Fibroblast of the aortic adventitia (primary cell): ENCODE measurements around the gene RGP1. TPM values are rescaled to one million over a fixed set of nuclear protein-coding genes. Genes with fewer than 3 reads are reported as not detected.

Source experiments
- DNase-seq: peaks from one replicate; pipeline ENCODE4 v3.0.0-alpha.2; 2010; ENCODE audit warnings: low read depth
- H3K4me3 ChIP-seq: 2 replicates; pipeline ENCODE4 v1.5.1; 2011; ENCODE audit warnings: low read depth, mild to moderate bottlenecking, control low read depth, low read length, moderate library complexity
- CTCF ChIP-seq: IDR thresholded peaks from 2 replicates; pipeline ENCODE4 v1.5.1; 2011; ENCODE audit warnings: mild to moderate bottlenecking, low read length, control low read depth, inconsistent platforms; ENCODE audit not compliant: insufficient read depth
- total RNA-seq: library from RNA; depleted of rRNA; stranded (reverse); fragments of >200 nt; gene quantifications from 2 replicates; pipeline ENCODE4 v1.2.3, GENCODE V29; 2012; ENCODE audit warnings: low replicate concordance

Gene RGP1, protein sequence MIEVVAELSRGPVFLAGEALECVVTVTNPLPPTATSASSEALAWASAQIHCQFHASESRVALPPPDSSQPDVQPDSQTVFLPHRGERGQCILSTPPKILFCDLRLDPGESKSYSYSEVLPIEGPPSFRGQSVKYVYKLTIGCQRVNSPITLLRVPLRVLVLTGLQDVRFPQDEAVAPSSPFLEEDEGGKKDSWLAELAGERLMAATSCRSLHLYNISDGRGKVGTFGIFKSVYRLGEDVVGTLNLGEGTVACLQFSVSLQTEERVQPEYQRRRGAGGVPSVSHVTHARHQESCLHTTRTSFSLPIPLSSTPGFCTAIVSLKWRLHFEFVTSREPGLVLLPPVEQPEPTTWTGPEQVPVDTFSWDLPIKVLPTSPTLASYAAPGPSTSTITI
- total RNA-seq = 7.8 and 16.0 TPM in 2 replicates

- DNase-seq = peak; percentile 50
- TF ChIP-seq CTCF = no peak
Measured at GRCh38 chr9:35748858-35749514, at the start of gene RGP1, which contains the start of gene GBA2. Gene RGP1, plus strand, starts transcription at chr9:35749287. Its CDS starts 469 bp downstream, at chr9:35749756. Gene GBA2, minus strand, starts transcription at chr9:35749228. Its CDS starts 524 bp downstream, at chr9:35748704.

DNA sequence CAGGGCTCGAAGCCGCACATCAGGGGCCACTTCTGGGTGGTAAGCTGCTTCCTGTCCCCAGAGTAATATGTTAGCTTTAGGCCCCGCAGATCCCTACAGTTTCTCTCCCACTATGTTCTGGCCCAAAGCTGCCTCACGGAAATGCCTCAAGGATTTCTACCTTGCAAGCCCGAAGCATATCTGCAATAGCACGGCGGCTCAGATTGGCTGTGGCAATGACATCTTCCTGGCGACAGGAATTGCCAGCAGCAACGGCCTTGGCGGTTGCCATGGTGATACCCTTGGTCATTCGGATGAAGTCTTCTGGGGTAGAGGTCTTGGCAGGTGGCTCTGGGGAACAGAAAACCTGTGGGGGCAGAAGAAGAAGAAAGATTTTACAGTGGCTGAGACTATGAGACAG, 49.1 kb upstream of the RGP1 start:
- DNase-seq = no peak
- no peak overlapping the region for H3K4me3 ChIP-seq
- TF ChIP-seq CTCF = no peak

More at GRCh38 chr9:35748858-35749514, at the start of gene RGP1, which contains the start of gene GBA2:
- H3K4me3 ChIP-seq = peak within 1 kb of the TSS; percentile 87

DNA sequence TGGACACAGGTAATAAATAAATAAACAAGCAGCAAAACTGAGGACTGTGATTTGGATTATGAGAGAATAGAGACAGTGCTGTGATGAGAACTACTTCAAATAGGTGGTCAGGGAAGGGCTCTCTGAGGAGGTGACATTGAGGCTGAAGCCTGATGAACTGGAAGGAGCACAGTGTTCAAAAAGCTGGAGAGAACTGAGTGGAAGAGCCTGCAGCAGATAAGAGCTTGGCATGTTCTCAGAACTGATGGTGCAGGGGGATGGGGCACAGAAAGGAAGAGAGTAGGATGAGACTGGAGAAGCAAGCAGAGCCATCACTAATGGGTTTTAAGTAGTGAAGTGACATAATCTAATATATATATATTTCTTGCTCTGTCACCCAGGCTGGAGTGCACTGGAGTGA, 48.1 kb upstream of the RGP1 start:
- no peak overlapping the region for H3K4me3 ChIP-seq
- TF ChIP-seq CTCF = no peak
- no peak for DNase-seq

- no peak overlapping the region for H3K4me3 ChIP-seq
- TF ChIP-seq CTCF = no peak
- no peak for DNase-seq
Measured at GRCh38 chr9:35702696-35703095, 46.4 kb upstream of the RGP1 start.

DNA sequence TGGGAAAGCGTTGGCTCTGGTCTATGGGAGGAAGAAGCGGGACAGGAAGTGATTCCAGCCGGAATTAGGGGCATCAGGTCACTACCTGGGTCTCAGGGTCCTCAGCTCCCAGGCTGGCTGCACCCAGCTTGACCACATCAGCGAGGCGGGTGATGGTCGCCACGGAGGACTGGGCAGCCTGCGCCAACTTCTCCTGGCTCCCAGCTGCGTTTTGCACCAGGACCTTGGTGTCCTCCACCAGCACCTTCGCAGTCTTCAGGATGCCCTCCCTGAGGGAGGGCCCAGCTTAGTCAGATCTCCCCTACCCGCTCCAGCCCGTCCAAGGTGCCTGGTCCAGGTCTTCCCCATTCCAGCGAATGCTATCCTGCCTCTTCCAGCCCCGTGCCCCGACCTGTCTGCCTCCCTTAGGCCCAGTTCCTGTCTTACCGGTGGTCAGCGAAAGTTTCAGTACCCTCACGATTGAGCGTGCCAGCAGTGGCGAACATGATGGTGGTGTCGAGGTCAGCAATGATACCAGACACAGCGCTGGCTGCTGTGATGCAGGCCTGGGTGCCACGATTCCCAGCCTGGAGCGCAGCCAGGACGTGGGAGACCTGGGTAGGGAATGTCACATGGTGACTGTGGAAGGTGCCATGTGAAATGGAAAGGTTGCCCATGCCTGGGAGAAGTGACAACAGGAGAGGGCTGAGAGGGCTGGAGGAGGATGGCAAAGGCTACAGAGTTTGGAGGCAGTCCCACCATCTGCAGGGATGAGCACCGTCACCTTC, 45.0 kb upstream of the RGP1 start:
- no peak for TF ChIP-seq CTCF
- H3K4me3 ChIP-seq = no peak overlapping the region
- no peak for DNase-seq

- no peak overlapping the region for H3K4me3 ChIP-seq
- DNase-seq = no peak
- TF ChIP-seq CTCF = no peak
Measured at GRCh38 chr9:35705372-35705771, 43.7 kb upstream of the RGP1 start.
